Left kidney (tissue), 8 donors: ENCODE data around the gene LIN54. TPM values are rescaled to one million over a fixed set of nuclear protein-coding genes. Genes with fewer than 3 reads are reported as not detected.
A peak's percentile ranks its signal among the peaks of the same experiment; 100 is the strongest.
"Not testable (repeated sequence)": the region's sequence is repeated elsewhere in the genome, so short reads cannot be mapped to it uniquely, and the experiment has no call there.

ENCODE experiments used
- DNase-seq: peaks from one replicate; pipeline ENCODE4 v3.0.0-alpha.2; 2013
- long read RNA-seq, 8 donors: transcript quantifications; one replicate each; lab custom pipeline, GENCODE V29; 2026
- polyA plus RNA-seq: library from polyadenylated mRNA; unstranded; fragments of 120-200 nt; gene quantifications from one replicate; pipeline ENCODE4 v1.2.1, GENCODE V29; 2013; ENCODE audit not compliant: insufficient read length

LIN54 gene
- 21.9 TPM for polyA plus RNA-seq
- long read RNA-seq, donor 1, full-length matches to known transcripts = 1 of 1 reads
- long read RNA-seq, donor 1, partial matches to known transcripts = 0 of 1 reads
- long read RNA-seq, donor 1, other reads (novel, unspliced or antisense) = 0 of 1 reads
- long read RNA-seq, donor 2 = 0 reads
- long read RNA-seq, donor 3 = 0 reads
- long read RNA-seq, donor 4 = 0 reads
- long read RNA-seq, donor 5 = 0 reads
- long read RNA-seq, donor 6 = 0 reads
- long read RNA-seq, donor 7, full-length matches to known transcripts = 3 of 3 reads
- long read RNA-seq, donor 7, partial matches to known transcripts = 0 of 3 reads
- long read RNA-seq, donor 7, other reads (novel, unspliced or antisense) = 0 of 3 reads
- long read RNA-seq, donor 8, partial matches to known transcripts = 0 of 1 reads
- long read RNA-seq, donor 8, other reads (novel, unspliced or antisense) = 0 of 1 reads

DNA sequence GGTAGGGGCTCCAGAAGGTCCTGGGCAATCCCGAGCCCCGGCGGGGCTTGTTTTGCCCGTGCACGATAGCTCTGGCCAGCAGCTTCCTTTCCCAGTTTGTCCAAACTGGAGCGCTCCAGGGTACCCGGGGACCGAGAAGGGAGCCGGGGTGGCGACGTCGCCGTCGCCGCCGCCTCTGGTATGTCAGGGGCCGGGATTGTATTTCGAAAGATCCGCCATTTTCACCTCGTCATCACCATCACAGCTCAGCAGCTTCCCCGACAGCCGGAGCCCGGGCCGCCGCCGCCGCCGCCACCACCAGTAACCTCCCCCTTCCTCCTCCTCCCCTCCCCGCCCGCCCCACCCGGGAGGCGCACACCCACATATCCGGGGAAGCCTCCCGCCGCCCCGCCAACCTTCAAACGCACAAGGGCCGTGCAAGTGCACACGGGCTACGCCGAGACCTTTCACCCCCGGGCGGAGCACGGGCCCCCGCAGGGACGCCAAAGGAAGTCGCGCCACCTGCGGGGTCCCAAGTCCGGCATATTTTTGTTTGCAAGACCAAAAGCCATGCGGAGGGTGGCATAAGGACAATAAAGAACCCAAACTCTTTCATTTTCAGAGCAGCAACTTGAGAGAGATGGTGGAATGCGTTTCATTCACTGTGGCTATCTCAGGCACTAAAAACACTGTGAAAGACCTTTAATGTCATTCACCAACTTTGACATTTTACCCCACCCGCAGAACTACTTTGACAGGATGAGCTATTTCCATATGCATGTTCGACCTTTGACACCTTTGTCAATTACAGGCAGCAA lies at the start of gene LIN54:
TSS of gene LIN54 (minus strand) at position 302 of the 797 bp plus-strand sequence. CDS start 25,979 bp downstream, outside the sequence.
- no peak for DNase-seq

DNA sequence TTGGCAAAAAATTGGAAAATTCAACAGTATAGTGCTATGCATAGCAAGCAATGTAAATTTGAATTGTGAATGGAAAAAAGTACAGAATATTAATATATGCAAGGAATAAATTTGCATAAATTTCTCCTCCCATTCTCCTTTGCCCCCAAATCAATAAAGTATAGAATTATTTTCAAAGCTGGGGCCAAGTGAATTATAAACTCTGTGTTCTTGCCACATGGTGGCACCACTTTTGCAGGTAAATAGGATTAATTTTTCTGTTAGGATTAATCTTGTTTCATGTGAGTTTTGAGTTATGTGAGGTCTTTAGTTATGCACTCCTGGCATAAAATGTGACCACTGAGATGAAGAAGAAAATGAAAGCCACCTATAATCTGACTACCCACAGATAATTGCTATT lies 44.3 kb upstream of the LIN54 start:
- DNase-seq = no peak

DNA sequence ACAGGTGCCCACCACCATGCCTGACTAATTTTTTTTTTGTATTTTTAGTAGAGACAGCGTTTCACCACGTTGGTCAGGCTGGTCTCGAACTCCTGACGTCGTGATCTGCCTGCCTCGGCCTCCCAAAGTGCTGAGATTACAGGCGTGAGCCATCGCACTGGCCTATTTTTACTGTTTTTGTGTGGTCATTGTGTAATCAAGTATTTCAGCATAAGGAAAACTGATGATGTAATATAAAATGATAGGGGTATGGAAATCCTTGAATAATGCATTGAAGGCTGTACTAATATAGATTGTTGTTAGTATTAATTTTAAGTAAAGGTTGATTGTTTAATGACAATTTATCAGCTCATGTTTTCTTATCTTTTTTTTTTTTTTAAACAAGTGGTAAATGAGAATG lies 38.2 kb upstream of the LIN54 start:
- DNase-seq = not testable (repeated sequence)

DNA sequence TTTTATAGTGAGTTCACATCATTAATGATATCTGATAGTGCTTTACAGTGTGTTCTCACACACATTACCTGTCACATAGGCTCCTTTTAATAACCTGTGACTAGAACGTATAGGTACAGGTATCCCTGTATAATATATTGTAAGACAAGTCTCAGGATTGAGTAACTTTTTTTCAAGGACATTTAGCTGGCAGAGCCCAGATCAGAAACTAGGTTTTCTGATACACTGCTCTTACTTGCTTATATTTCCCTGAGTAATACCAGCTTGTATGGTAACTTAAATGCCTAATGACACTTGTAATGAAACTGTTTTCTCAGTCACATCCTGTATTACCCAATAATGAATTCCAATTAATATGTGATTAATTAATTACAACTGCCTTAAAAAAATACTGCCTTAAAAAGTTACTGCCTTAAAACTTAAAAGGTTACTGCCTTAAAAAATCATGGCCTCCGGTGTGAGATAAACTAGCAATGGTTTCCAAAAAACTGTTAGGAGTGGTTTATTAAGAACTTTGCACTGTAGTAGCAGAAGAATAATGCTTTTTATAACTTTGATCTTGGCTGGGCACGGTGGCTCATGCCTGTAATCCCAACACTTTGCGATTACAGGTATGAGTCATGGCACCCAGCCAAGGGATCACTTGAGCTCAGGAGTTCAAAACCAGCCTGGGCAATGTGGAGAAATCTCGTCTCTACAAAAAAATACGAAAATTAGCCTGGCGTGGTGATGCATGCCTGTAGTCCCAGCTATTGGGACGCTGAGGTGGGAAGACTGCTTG lies 36.3 kb upstream of the LIN54 start:
- DNase-seq = no peak

DNA sequence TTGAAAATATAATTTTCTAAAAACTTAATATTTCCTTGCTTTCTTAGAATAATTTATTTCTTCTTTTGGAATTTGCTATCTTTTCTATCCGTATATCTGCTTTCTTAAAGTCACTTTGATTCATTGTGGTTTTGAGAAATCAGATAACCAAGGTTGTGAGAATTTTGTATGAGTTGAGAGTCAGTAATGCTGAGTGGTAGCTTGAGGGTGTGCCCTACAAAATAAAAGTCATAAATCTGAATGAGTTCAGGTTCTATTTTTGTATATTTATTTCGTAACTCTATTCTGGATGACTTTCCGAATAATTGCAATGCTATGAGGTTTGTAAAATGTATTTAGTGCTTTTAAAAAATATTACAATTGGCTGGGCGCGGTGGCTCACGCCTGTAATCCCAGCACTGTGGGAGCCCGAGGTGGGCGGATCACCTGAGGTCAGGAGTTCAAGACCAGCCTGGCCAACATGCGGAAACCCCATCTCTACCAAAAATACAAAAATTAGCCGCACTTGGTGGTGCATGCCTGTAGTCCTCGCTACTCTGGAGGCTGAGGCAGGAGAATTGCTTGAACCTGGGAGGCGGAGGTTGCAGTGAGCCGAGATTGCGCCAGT lies 33.3 kb upstream of the LIN54 start:
- no peak for DNase-seq

DNA sequence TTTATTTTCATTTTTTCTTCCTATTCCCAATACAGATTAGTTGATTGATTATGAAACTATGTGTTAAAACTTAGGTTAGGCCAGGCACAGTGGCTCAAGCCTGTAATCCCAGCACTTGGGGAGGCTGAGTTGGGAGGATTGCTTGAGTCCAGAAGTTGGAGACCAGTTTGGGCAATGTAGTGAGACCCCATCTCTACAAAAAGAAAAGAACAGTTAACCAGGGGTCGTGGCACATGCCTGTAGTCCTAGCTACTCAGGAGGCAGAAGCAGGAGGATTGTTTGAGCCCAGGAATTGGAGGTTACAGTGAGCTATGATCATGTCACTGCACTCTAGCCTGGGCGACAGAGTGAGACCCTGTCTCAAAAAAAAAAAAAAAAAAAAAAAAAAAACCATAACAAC lies 32.5 kb upstream of the LIN54 start:
- not testable (repeated sequence) for DNase-seq

DNA sequence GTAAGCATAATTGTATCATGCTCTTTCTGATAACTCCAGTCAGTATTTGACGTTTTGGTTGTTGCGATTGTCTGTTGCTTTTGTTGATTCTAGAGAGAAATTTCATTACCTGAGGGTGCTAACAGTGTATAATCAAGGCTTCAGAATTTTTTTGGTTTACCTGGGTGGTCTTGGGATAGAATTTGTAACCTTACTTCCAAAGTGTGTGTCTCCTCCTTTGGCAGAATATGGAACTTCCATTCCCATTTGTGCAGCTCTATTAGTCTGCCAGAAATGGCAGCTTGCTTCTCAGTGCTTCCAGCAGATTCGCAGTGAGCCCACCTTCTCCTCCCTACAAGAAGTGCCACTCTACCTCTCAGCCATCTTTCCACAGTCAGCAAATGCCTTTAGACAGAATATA lies 29.6 kb upstream of the LIN54 start:
- no peak for DNase-seq

DNA sequence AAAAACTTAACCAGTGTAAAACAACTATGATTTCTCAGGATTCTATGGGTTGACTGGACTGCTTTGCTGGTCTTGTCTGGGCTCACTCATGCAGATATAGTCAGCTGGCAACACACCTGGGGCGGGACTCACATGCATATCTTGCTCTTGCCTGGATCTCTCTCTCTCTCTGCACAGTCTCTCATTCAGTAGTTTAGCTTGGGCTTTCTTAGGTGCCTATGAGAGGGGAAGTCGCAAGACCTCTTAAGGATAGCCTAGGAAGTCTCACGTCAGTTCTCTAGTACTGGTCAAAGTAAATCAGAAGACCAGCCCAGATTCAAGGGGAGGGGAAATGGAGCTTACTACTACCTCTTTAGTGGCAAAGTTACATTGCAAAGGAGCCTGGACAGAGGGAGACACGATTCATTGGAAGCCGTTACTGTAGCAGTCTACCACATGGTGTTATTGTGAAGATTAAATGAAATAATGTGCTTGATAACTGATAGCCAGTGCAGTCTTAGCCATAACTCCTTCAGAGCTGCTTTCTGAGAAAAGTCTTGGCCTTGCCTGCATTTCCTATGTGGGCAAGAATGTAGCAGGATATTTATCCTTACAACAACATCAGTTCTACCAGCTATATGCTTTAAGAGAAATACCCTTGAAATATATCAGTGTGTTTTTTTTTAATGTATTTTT lies 26.5 kb upstream of the LIN54 start:
- DNase-seq = no peak

DNA sequence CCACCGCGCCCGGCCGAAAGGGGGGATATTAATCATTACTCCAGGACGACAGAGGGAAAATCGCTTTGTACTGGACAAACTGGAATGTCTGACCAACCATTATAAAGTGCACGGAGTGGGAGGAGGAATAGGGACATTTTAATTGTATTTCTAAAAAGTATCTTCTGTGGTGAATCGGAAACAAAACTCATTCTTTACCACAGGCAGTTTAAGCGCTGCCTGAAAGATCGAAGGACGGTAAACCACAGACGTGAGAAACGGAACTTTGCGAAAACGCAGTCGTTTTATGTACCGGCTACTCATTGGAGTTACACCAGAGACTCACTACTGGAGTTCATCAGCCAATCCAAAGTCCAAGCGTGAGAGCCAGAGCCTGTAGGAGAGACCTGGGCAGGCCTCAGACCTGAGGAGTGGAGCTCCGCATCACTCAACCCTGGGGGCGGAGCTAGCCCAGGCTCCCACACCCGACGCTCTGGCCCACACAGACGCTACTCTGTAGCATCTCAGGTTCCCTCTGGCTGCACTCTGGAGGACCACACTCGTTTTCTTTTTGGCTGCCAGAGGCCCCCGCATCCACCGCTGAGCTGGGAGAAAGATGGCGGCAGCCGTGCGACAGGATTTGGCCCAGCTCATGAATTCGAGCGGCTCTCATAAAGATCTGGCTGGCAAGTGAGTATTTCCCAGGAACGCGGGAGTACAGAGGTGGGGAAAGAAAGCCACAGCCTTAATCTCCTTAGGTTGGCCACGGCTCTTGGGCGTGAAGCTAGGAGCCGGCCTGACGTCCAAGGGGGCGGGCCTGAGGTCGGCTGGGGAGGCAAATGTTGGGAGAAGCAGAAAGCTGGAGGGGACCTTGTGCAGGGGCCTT lies 24.2 kb upstream of the LIN54 start, which contains the start of gene COPS4:
TSS of gene COPS4 (plus strand) at position 554 of the 865 bp plus-strand sequence. CDS start at position 596, 42 bp downstream.
- DNase-seq = peak; percentile 99

DNA sequence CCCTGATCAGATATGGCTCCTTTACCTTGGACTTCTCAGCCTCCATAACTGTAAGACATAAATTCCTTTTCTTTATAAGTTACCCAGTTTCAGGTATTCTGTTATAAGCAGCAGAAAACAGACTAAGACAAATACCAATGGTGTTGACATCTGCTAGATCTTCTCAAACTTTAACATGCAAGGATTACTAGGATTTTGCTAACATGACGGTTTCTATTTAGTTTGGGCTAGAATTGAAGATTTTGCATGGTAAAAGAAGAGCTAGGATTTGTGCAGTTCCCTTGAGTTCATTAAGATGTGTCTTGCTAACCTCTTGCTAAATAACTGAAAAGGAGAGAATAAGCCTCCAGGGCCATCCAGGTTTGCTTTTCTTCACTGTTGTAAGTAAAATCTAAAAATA lies 19.1 kb upstream of the LIN54 start:
- DNase-seq = no peak

DNA sequence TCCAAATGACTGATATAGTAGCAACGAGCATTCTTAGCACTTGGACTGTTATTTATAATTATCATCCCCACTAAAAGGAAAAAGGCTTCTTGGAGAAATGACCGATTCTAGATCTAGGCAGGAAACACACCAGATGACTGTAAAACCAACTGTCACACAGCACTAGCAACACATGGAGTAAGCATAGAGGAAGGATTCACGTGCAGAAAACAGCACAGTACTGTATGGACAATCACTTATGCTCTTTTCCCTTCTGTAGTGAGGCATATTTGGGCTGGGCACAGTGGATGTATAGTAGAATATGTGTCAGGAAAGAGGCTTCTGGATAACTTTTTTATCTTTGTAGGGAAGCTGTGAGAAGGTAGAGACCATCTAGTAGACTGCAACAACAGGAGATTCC lies 18.4 kb upstream of the LIN54 start:
- DNase-seq = no peak

DNA sequence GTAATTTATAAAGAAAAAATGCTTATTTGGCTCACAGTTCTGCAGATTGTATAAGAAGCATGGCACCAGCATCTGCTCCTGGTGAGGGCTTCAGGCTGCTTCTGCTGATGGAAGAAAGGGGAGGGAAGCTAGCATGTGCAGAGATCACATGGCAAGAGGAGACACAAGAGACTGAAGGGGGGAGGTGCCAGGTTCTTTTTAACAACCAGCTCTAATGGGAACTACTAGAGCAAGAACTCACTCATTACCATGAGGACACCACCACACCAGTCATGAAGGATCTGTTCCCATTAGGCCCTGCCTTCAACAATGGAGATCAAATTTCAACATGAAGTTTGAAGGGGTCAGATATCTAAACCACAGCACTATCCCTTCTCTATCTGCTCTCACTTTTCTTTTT lies 14.9 kb upstream of the LIN54 start:
- no peak for DNase-seq

DNA sequence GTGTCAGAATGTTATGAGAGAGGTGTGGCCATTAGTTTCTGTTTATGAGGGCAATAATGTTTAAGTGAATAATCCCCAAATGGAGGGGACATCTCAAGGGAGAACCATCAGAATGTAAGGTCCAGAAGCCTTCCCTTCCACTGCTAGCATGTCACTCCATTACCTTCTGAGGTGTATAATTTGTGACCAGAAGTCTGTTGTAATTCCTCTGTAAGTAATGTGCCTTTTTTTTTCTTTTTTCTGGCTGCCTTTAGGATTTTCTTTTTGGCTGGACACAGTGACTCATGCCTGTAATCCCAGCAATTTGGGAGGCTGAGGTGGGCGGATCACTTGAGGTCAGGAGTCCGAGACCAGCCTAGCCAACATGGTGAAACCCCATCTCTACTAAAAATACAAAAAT lies 13.6 kb upstream of the LIN54 start:
- no peak for DNase-seq

DNA sequence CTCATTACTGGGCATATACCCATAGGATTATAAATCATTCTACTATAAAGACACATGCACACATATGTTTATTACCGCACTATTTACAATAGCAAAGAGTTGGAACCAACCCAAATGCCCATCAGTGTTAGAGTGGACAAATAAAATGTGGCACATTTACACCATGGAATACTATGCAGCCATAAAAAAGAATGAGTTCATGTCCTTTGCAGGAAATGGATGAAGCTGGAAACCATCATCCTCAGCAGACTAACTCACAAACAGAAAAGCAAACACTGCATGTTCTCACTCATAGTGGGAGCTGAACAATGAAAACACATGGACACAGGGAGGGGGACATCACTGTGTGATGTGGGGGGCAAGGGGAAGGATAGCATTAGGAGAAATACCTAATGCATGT lies 13.0 kb upstream of the LIN54 start:
- DNase-seq = not testable (repeated sequence)

DNA sequence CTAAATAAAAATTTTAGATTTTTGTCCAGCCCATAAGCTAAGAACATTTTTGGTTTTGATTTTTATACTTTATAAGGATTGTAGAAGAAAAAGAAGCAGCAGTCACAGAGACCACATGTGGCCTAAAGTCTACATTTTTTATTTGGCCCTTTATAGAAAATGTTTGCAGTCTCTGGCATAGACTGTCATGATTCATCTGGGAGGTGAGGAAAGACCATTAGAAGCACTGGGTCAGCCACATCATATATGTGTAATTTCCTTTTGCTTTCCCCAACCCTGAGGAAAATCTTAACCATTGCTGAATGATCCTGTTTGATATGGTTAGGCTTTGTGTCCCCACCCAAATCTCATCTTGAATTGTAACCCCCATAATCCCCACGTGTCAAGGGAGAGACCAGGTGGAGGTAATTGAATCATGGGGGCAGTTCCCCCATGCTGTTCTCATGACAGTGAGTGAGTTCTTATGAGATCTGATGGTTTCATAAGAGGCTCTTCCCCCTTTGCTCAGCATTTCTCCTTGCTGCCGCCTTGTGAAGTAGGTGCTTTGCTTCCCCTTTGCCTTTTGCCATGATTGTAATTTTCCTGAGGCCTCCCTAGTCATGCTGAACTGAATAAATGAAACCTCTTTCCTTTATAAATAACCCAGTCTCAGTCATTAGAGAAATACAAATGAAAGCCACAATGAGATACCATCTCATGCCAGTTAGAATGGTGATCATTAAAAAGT lies 12.3 kb upstream of the LIN54 start:
- no peak for DNase-seq

DNA sequence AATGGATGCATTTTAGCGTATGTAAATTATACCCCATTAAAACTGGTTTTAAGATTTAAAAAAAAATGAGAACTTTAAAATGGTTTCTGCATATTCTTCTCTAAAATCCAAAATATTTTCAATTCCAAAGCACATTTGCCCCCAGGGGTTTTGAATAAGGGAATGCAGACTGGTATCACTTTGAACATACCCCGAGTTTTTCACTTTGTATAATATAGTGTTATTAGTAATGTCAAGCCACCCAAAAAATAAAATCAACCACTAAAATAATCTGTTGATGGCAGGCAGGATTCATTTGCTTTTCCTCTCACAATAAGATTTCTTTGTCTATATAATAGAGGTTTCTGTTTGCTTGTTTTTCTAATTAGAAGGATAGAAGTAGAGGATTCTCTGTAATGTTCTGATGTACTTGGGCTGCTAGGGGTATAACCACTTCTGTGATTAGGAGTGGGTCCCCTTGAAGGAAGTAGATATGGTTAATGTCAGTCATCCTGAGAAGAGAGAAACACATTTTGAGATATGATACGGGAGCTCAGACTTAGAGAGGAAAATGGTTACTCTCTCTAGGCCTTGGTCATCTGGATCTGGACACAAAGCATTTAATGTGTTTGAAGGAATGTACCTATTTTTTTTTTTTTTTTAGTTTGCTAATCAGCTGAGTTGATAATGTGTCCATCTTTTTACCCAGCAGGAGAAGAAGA lies 9.3 kb upstream of the LIN54 start:
- no peak for DNase-seq

DNA sequence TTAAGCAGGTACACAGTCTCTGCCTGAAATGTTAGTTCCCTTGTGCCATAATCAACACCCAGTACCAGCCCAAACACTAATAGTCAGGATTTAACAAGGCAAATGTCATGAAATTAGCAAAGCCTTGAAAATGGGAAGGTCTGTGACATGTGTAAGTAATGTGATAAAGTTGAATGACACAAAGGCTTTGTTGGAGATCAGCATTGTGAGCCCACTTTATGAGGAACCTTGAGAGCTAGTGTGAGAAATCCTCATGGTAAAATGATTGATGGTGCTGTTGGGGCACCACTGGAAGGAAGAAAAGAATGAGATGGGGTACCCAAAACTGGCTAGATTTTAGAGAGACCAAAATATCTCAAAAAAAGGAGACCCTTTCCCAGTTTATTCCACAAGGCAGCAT lies 3.3 kb upstream of the LIN54 start:
- no peak for DNase-seq

DNA sequence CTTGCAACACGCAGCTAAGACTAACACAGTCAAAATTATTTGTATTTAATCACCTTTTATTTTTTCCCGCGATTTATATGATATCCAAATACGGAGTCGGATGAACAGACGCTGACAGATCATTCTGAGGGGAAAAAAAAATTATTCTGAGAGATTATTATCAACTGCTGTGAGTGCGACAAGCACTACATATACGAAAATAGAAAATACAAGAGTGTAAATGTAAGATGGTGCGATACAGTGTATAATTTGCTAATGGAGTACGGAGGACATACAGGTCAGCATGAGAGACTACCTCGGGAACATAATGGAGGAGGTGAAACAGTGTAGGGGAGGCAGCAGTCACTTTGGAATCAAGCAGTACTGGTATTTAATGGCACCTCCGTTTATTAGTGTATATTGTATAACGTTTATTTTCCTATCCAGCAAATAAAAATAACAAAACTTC lies 2.8 kb upstream of the LIN54 start:
- no peak for DNase-seq
